Neural progenitor cell (in vitro differentiated cells): Measurements from ENCODE around the gene ID1.
"Not testable (repeated sequence)": the region's sequence is repeated elsewhere in the genome, so short reads cannot be mapped to it uniquely, and the experiment has no call there.

Source experiments
- CTCF ChIP-seq: fragments of 200-600 bp; sonication (generic); IDR thresholded peaks from 2 replicates; pipeline ENCODE4 v1.5.1; 2017; ENCODE audit warnings: antibody characterized with exemption, mild to moderate bottlenecking
- EZH2 ChIP-seq: fragments of 200-600 bp; sonication (generic); IDR thresholded peaks from 2 replicates; pipeline ENCODE4 v1.6.1; 2017; ENCODE audit warnings: antibody characterized with exemption, mild to moderate bottlenecking, moderate library complexity

- TF ChIP-seq CTCF, EZH2: not testable (repeated sequence)
These were observed 8.7 kb upstream of the ID1 start for GRCh38 chr20:31596412-31596715.
